ENCODE measurements around the gene ZIM2.

The ZIM2 gene

GRCh38 chr19:56732976-56733375 lies 107.5 kb downstream of the ZIM2 start:
- Histone ChIP-seq H2AFZ (ENCODE audit: low read depth, low read length, severe bottlenecking) (no peak overlapping the region), H3K4me2 (ENCODE audit: low read depth, low read length, poor library complexity, severe bottlenecking) (no peak overlapping the region), H3K27ac (ENCODE audit: low read depth, low read length) (no peak overlapping the region), H3F3A (ENCODE audit: insufficient read depth) (no peaks in the 10 kb centered on the region), H4K20me1 (ENCODE audit: low read depth, low read length) (no peaks in the 10 kb centered on the region), H3K4me3 (ENCODE audit: insufficient read depth, low read length, poor library complexity, severe bottlenecking) (no peak overlapping the region), H3K9me3 (ENCODE audit: insufficient read depth, low read length) (no peaks in the 10 kb centered on the region), H3K9ac (ENCODE audit: low read length) (no peak overlapping the region), H3K9me2 (replicated peaks; ENCODE audit: insufficient read depth, low read length) (no peaks in the 10 kb centered on the region), H3K79me2 (ENCODE audit: insufficient read depth, low read length) (no peaks in the 10 kb centered on the region), H3K27me3 (ENCODE audit: low read length) (no peaks in the 10 kb centered on the region), H3K36me3 (ENCODE audit: low read length) (no peaks in the 10 kb centered on the region)
- TF ChIP-seq CTCF (IDR thresholded peaks at IDR 0.05; ENCODE audit: insufficient read depth, low read length, poor library complexity, severe bottlenecking) (no peak), EZH2phosphoT487 (conservative IDR thresholded peaks at IDR 0.05; ENCODE audit: low read length) (no peak)

- H2AFZ ChIP-seq (ENCODE audit: low read depth, low read length, severe bottlenecking), result no peak overlapping the region
- no peaks in the 10 kb centered on the region for H3K9me3 ChIP-seq (ENCODE audit: insufficient read depth, low read length)
- H3K4me3 ChIP-seq (ENCODE audit: insufficient read depth, low read length, poor library complexity, severe bottlenecking), result no peak overlapping the region
- TF ChIP-seq CTCF (IDR thresholded peaks at IDR 0.05; ENCODE audit: insufficient read depth, low read length, poor library complexity, severe bottlenecking) (no peak), EZH2phosphoT487 (conservative IDR thresholded peaks at IDR 0.05; ENCODE audit: low read length) (no peak)
- no peak overlapping the region for H3K4me2 ChIP-seq (ENCODE audit: low read depth, low read length, poor library complexity, severe bottlenecking)
- H3K27me3 ChIP-seq (ENCODE audit: low read length), result no peaks in the 10 kb centered on the region
- no peaks in the 10 kb centered on the region for H4K20me1 ChIP-seq (ENCODE audit: low read depth, low read length)
- no peaks in the 10 kb centered on the region for H3K9me2 ChIP-seq (replicated peaks; ENCODE audit: insufficient read depth, low read length)
- H3K27ac ChIP-seq (ENCODE audit: low read depth, low read length), result no peak overlapping the region
- no peaks in the 10 kb centered on the region for H3F3A ChIP-seq (ENCODE audit: insufficient read depth)
- no peaks in the 10 kb centered on the region for H3K36me3 ChIP-seq (ENCODE audit: low read length)
- no peak overlapping the region for H3K9ac ChIP-seq (ENCODE audit: low read length)
- H3K79me2 ChIP-seq (ENCODE audit: insufficient read depth, low read length), result no peaks in the 10 kb centered on the region
These were observed 112.8 kb downstream of the ZIM2 start for GRCh38 chr19:56727677-56728076.

- H2AFZ ChIP-seq (ENCODE audit: low read depth, low read length, severe bottlenecking), result no peak overlapping the region
- H3K36me3 ChIP-seq (ENCODE audit: low read length), result no peaks in the 10 kb centered on the region
- H3K4me3 ChIP-seq (ENCODE audit: insufficient read depth, low read length, poor library complexity, severe bottlenecking), result no peak overlapping the region
- no peaks in the 10 kb centered on the region for H3K9me3 ChIP-seq (ENCODE audit: insufficient read depth, low read length)
- no peaks in the 10 kb centered on the region for H3K27me3 ChIP-seq (ENCODE audit: low read length)
- no peak overlapping the region for H3K9ac ChIP-seq (ENCODE audit: low read length)
- H3K27ac ChIP-seq (ENCODE audit: low read depth, low read length), result no peak overlapping the region
- H4K20me1 ChIP-seq (ENCODE audit: low read depth, low read length), result no peaks in the 10 kb centered on the region
- no peaks in the 10 kb centered on the region for H3K79me2 ChIP-seq (ENCODE audit: insufficient read depth, low read length)
- H3K9me2 ChIP-seq (replicated peaks; ENCODE audit: insufficient read depth, low read length), result no peaks in the 10 kb centered on the region
- H3K4me2 ChIP-seq (ENCODE audit: low read depth, low read length, poor library complexity, severe bottlenecking), result no peak overlapping the region
- TF ChIP-seq CTCF (IDR thresholded peaks at IDR 0.05; ENCODE audit: insufficient read depth, low read length, poor library complexity, severe bottlenecking) (peak; percentile 31), EZH2phosphoT487 (conservative IDR thresholded peaks at IDR 0.05; ENCODE audit: low read length) (no peak)
- no peaks in the 10 kb centered on the region for H3F3A ChIP-seq (ENCODE audit: insufficient read depth)
These were observed 114.6 kb downstream of the ZIM2 start for GRCh38 chr19:56725829-56726424.
